GM18951 (cell line): ENCODE measurements around the gene MCRIP2.

Source experiments
- POLR2A ChIP-seq: IDR thresholded peaks from 4 replicates; pipeline ENCODE4 v1.6.1; 2011; ENCODE audit warnings: mild to moderate bottlenecking; ENCODE audit not compliant: insufficient read length, insufficient read depth; ENCODE audit errors: extremely low read depth
- in situ Hi-C: fragments of 300-500 bp; cut with MboI; formaldehyde crosslinking; loops from one replicate; pipeline ENCODE4 v1.12.0; 2022; ENCODE audit warnings: low sequenced_read_pairs, mixed read lengths, inconsistent platforms; ENCODE audit not compliant: unreplicated experiment

MCRIP2 gene

DNA sequence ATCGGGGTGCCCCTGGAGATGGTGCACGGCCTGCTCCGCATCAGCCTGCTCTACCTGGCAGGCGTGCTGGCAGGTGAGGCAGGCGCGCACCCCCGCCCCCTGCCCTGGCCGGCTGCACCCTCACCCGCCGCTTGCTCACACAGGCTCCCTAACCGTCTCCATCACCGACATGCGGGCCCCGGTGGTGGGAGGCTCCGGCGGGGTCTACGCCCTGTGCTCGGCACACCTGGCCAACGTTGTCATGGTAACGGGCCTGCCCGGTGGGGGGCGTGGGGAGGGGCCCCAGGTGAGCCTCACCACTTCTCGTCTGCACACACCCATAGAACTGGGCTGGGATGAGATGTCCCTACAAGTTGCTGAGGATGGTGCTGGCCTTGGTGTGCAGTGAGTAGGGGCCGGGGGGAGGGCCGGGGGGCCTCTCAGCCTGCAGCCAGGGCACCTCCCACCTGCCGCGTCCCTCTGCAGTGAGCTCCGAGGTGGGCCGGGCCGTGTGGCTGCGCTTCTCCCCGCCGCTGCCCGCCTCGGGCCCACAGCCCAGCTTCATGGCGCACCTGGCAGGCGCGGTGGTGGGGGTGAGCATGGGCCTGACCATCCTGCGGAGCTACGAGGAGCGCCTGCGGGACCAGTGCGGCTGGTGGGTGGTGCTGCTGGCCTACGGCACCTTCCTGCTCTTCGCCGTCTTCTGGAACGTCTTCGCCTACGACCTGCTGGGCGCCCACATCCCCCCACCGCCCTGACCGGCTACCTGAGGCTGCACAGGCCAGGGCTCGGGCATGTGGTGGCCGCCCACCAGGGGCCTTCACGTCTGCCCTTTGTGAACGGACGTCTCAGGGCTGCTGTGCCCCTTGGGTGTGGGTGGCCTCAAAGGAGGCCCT, 35.9 kb downstream of the MCRIP2 start:
- in situ Hi-C loops: no loop called here

DNA sequence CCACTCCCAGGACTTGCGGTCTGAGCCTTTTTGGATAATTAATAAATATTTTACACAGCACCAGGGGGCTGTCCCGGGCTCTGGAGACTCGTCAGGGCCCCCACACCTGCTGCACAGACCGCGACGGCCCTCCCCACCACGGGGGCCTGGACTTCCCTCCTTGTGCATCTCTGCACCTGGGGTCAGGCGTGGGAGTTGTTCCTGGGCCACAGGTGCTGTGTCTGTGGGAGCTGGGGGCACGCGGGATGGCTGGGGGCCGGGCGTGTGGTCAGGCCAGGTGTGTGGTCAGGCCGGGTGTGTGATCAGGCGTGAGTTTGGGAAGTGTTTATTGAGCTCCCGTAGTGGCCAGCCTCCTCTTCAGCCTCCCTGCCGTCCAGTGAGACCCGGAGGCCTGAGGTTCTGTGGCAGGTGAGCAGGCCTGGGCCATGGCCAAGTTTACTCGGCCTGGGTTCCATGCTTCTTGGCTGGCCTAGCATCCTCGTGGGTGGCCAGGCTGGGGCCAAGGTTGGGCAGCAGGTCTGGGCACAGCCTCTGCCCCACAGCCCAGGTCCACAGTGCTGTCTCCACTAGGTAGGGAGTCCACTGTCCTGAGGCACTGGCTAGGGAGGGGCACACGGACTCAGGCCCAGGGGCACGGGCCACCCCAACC, 36.7 kb downstream of the MCRIP2 start:
- in situ Hi-C loops: no loop called here

More for the DNA sequence above, 35.9 kb downstream of the MCRIP2 start:
- TF ChIP-seq POLR2A: no peak

DNA sequence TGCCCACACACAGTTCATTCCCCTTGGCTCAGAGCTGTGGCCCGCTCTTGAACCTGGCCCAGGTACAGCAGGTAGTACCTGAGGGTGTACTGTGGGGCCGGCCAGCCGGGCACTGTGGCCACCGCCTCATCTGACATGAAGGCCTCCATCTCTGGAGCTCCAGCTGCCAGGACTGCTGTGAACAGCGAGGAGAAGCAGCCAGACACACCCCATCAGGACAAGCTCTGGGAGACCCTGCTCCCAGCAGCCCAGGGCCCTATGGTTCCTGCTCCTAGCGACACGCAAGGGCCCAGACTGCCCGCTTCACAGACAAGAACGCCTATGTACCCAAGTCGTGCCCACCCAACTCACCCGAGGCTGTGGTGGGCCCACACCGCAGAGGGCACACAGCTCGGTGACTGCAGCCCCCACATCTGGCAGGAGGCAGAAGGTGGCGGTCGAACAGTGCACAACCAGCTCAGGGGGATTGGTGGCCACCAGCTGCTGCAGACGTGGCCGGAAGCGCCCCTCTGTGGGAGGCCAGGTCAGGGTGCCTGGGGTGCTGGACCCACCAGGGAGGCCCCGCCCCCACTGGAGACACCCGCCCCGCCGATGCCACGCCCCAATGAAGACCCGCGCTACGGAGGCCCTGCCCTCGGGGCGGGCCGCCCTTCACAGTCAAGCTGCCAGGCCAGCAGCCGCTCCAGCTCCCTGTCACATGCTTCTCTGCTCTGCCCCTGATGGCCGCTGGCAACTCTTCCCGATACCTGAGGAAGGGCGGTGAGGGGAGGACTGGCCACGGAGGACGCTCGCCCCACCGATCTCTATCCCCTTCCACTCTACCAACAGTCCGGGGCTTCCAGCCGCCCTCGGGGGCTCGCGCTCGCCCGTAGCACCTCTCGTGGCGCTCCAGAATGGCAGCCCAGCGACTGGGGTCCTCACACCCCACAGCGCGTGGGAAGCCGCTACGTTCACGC, 37.5 kb downstream of the MCRIP2 start:
- in situ Hi-C loops: no loop called here
- TF ChIP-seq POLR2A: no peak

More for the DNA sequence above, 36.7 kb downstream of the MCRIP2 start:
- TF ChIP-seq POLR2A: no peak

DNA sequence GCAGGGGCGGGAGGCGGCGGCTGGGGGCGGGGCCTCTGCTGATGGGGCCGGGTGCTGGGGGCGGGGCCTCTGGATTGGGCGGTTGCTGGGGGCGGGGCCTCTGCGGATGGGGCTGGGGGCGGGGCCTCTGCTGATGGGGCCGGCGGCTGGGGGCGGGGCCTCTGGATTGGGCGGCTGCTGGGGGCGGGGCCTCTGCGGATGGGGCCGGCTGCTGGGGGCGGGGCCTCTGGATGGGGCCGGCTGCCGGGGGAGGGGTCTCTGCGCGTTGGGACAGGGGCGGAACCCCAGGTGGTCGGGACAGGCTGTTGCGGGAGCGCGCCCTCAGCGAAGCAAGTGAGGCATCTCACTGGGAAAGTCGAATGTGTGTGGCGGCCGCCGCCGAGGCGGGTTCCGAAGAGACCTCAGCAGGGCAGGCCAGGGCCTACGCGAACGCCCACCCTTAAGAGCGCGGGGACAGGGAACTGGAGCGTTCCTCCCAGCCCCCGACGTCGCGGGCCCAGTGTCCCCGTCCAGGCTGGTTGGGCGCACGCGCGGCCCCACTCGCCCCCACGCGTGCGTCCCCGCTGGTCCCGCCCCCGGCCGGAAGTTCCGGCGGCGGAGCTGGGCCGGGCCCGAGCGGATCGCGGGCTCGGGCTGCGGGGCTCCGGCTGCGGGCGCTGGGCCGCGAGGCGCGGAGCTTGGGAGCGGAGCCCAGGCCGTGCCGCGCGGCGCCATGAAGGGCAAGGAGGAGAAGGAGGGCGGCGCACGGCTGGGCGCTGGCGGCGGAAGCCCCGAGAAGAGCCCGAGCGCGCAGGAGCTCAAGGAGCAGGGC, 38.4 kb downstream of the MCRIP2 start, which contains the start of gene STUB1:
Gene STUB1 (plus strand): TSS at position 597 of the 811 bp plus-strand sequence. CDS start 116 bp downstream, at position 713.
- in situ Hi-C loops: no loop called here
- peak; percentile 94 for TF ChIP-seq POLR2A

DNA sequence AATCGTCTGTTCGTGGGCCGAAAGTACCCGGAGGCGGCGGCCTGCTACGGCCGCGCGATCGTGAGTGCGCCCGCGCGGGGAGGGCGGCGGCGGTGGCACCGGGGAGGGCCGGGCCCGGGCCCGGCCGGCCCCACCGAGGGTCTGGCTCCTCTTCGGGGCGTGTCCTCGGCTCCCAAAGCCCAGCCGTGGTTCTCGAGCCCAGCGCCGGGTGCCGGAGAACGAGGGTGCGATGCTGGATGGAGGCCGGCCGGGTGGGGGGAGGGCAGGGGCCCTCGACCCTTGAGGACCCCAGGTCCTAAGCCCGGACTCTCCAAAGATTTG, 39.0 kb downstream of the MCRIP2 start:
- TF ChIP-seq POLR2A: no peak

DNA sequence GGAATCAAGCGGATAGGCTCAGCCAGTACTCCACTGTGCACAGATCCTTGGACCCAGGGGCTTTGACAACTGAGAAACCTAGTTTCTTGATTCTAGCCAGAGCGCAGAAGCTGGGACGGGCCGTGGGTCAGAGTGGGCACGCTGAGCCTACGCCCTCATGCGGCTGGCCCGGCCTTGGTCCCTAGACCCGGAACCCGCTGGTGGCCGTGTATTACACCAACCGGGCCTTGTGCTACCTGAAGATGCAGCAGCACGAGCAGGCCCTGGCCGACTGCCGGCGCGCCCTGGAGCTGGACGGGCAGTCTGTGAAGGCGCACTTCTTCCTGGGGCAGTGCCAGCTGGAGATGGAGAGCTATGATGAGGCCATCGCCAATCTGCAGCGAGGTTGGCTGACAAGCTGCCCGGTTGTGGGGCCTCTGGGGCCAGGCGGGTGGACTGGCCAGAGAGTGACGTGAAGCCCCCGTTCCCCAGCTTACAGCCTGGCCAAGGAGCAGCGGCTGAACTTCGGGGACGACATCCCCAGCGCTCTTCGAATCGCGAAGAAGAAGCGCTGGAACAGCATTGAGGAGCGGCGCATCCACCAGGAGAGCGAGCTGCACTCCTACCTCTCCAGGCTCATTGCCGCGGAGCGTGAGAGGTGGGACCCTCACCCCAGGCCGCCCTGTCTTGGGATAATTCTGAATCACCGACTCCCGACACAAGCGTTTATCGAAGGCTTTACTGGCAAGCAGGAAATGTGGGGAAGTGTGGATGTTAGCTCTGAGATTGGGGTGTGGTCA, 39.5 kb downstream of the MCRIP2 start:
- TF ChIP-seq POLR2A: peak; percentile 24
- in situ Hi-C loops: no loop called here

More for the DNA sequence above, 39.0 kb downstream of the MCRIP2 start:
- in situ Hi-C loops: no loop called here

DNA sequence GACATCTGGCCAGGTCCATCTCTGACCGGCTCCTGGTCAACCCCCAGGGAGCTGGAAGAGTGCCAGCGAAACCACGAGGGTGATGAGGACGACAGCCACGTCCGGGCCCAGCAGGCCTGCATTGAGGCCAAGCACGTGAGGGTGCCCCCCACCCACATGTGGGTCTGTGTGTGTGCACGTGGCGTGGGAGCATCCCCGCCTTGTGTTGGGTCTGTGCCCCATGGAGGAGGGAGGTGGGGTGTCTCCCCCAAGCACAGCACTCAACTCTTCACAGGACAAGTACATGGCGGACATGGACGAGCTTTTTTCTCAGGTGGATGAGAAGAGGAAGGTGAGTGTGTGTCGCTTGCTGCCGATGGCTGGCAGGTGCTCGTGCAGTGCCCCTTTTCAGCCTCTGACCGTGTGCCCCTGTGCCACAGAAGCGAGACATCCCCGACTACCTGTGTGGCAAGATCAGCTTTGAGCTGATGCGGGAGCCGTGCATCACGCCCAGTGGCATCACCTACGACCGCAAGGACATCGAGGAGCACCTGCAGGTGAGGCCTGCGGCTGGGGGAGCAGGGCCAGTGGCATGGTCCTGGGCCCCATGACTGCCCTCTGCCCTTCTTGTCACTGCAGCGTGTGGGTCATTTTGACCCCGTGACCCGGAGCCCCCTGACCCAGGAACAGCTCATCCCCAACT, 40.3 kb downstream of the MCRIP2 start:
- in situ Hi-C loops: no loop called here
- no peak for TF ChIP-seq POLR2A

DNA sequence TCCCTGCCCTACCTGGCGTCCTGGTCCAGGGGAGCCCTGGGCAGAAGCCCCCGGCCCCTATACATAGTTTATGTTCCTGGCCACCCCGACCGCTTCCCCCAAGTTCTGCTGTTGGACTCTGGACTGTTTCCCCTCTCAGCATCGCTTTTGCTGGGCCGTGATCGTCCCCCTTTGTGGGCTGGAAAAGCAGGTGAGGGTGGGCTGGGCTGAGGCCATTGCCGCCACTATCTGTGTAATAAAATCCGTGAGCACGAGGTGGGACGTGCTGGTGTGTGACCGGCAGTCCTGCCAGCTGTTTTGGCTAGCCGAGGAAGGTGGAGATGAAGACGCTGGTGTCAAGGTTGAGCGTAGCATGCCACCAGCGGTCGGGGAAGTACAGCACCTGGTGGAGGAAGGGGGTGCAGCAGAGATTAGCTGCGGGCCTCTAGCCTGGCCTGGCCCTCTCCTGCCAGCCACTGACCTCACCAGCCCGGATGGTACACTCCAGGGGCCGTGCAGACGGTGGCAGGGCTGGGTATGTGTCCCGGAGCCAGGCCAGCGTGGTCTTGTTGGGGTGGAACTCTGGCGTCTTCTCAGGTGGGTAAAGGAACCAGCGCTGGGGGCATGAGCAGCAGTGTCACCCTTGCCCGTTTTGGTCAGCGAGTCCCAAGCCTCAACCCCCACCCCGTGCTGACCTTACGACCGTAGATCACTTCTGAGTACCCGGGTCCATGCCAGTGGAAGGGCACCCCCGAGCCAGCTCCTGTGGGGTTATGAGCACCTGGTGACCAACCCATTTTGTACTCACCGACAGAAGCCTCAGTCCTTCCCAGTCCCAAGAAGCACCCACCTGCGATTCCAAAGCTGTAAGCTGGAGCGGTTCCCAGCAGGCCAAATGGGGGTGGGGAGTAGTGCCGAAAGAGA, 41.1 kb downstream of the MCRIP2 start:
- in situ Hi-C loops: no loop called here
- no peak for TF ChIP-seq POLR2A

DNA sequence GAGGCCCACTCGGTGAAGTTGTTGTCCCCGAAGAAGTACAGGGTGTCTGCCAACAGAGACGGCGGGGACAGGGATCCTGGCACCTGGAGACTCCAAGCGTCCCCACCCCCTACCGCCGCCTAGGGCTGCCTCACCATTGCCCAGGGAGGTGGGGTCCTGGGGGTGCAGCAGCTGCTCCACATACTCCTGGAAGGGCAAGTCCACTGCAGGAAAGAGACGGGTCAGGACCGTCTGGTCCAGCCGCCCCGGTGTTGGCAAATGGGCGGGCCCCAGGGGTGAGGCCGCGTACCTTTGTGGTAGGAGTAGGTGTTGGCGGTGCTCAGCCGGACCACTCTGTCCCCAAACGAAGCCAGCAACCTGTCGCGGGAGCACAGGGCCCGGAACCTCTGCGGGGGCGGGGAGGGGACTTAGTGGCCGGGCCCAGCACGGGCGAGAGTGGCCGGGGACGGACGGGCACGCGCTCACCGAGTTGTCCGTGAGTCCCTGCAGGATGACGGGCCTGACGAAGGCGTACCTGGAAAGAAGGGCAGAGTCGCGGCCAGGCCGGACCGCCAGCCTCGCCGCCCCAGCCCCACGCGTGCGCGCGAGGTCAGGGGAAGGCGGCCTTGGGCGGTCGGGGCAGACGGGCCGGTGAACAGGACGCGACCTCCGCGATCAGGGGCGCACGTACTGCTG, 41.9 kb downstream of the MCRIP2 start:
- in situ Hi-C loops: no loop called here

DNA sequence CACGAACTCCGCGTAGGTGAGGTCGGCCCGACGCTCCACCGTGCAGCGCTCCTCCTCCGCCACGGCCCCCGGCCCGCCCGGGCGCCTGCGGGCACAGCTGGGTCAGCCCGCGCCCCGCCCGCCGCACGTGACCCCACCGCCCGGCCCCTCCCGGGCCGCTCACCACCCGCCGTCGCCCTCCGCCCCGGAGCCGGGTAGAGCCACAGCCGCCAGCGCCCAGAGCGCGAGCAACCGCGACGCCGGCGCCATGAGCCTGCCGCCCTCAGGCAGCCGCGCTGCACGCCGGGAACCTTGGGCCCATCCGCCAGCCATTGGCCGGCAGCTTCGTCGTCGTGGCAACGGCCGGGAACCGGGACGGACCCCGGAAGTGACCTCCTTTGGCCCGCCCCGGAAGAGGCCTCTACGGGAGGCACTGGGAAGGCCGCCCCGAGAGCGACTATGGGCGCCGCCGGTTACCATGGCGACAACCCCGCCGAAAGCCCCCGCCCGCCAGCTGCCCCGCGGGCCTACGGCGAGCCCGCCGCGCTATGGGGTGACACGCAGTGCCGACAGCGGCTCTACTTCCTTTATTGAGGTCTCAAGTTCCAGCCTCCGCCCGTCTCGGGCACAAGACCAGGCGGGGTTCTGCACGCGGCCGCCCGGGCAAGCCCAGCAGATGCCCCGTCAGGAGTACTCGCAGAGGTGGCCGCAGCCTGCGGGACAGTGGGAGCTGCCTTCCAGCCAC, 42.6 kb downstream of the MCRIP2 start, which contains the start of gene JMJD8:
Gene JMJD8 (minus strand): TSS at position 264 of the 724 bp plus-strand sequence. CDS start 15 bp downstream, at position 249.
- TF ChIP-seq POLR2A: peak; percentile 92
- in situ Hi-C loops: no loop called here

More for the DNA sequence above, 41.9 kb downstream of the MCRIP2 start:
- TF ChIP-seq POLR2A: no peak
